ENCODE measurements around the gene LRRC8B. TPM values are rescaled to one million over a fixed set of nuclear protein-coding genes. Genes with fewer than 3 reads are reported as not detected.
A peak's percentile ranks its signal among the peaks of the same experiment; 100 is the strongest.

Gene LRRC8B
- total RNA-seq, 1 donor from 2014 or later: 2.3 TPM

GRCh38 chr1:89525169-89525855 lies 683 bp downstream of the LRRC8B start:
- Mint-ChIP-seq H3K36me3 (ENCODE audit: unreplicated experiment) (no peaks in the 10 kb centered on the region), H3K27me3 (ENCODE audit: unreplicated experiment) (peaks cover 6% of the 10 kb centered on the region), H3K4me1 (ENCODE audit: unreplicated experiment) (peaks cover 11% of the 10 kb centered on the region), H3K9me3 (ENCODE audit: unreplicated experiment) (no peaks in the 10 kb centered on the region), H3K27ac (ENCODE audit: unreplicated experiment) (peak overlapping the region; percentile 72), H3K4me3 (ENCODE audit: unreplicated experiment) (peak overlapping the region; percentile 72)
- no peak for DNase-seq (ENCODE audit: extremely low spot score, unreplicated experiment)
- no peak for TF ChIP-seq CTCF (IDR thresholded peaks at IDR 0.05)

- H3K4me3 Mint-ChIP-seq (ENCODE audit: unreplicated experiment): no peak overlapping the region
- TF ChIP-seq CTCF (IDR thresholded peaks at IDR 0.05): no peak
- DNase-seq (ENCODE audit: extremely low spot score, unreplicated experiment): no peak
- no peaks in the 10 kb centered on the region for H3K9me3 Mint-ChIP-seq (ENCODE audit: unreplicated experiment)
- H3K27ac Mint-ChIP-seq (ENCODE audit: unreplicated experiment): no peak overlapping the region
- peaks cover 6% of the 10 kb centered on the region for H3K27me3 Mint-ChIP-seq (ENCODE audit: unreplicated experiment)
- no peaks in the 10 kb centered on the region for H3K36me3 Mint-ChIP-seq (ENCODE audit: unreplicated experiment)
- H3K4me1 Mint-ChIP-seq (ENCODE audit: unreplicated experiment): peaks cover 11% of the 10 kb centered on the region
Observed at GRCh38 chr1:89527256-89527655, 2.6 kb downstream of the LRRC8B start.

- H3K4me1 Mint-ChIP-seq (ENCODE audit: unreplicated experiment): peaks cover 11% of the 10 kb centered on the region
- TF ChIP-seq CTCF (IDR thresholded peaks at IDR 0.05): no peak
- no peak overlapping the region for H3K27ac Mint-ChIP-seq (ENCODE audit: unreplicated experiment)
- no peak for DNase-seq (ENCODE audit: extremely low spot score, unreplicated experiment)
- H3K9me3 Mint-ChIP-seq (ENCODE audit: unreplicated experiment): no peaks in the 10 kb centered on the region
- H3K27me3 Mint-ChIP-seq (ENCODE audit: unreplicated experiment): peaks cover 2% of the 10 kb centered on the region
- H3K36me3 Mint-ChIP-seq (ENCODE audit: unreplicated experiment): no peaks in the 10 kb centered on the region
- no peak overlapping the region for H3K4me3 Mint-ChIP-seq (ENCODE audit: unreplicated experiment)
Observed at GRCh38 chr1:89527750-89528381, 3.2 kb downstream of the LRRC8B start.

GRCh38 chr1:89528382-89528780 lies 3.8 kb downstream of the LRRC8B start:
- H3K9me3 Mint-ChIP-seq (ENCODE audit: unreplicated experiment): no peaks in the 10 kb centered on the region
- peaks cover 11% of the 10 kb centered on the region for H3K4me1 Mint-ChIP-seq (ENCODE audit: unreplicated experiment)
- no peaks in the 10 kb centered on the region for H3K27me3 Mint-ChIP-seq (ENCODE audit: unreplicated experiment)
- H3K27ac Mint-ChIP-seq (ENCODE audit: unreplicated experiment): no peak overlapping the region
- H3K36me3 Mint-ChIP-seq (ENCODE audit: unreplicated experiment): no peaks in the 10 kb centered on the region
- H3K4me3 Mint-ChIP-seq (ENCODE audit: unreplicated experiment): no peak overlapping the region
- no peak for DNase-seq (ENCODE audit: extremely low spot score, unreplicated experiment)
- TF ChIP-seq CTCF (IDR thresholded peaks at IDR 0.05): no peak

- Mint-ChIP-seq H3K27ac (ENCODE audit: unreplicated experiment) (no peak overlapping the region), H3K36me3 (ENCODE audit: unreplicated experiment) (no peaks in the 10 kb centered on the region), H3K27me3 (ENCODE audit: unreplicated experiment) (no peaks in the 10 kb centered on the region), H3K4me3 (ENCODE audit: unreplicated experiment) (no peak overlapping the region), H3K4me1 (ENCODE audit: unreplicated experiment) (peaks cover 7% of the 10 kb centered on the region), H3K9me3 (ENCODE audit: unreplicated experiment) (no peaks in the 10 kb centered on the region)
- TF ChIP-seq CTCF (IDR thresholded peaks at IDR 0.05): no peak
- no peak for DNase-seq (ENCODE audit: extremely low spot score, unreplicated experiment)
Observed at GRCh38 chr1:89529196-89529595, 4.6 kb downstream of the LRRC8B start.
